RPMI7951 (cell line): ENCODE data around the gene TREH. TPM values are rescaled to one million over a fixed set of nuclear protein-coding genes. Genes with fewer than 3 reads are reported as not detected.
A peak's percentile ranks its signal among the peaks of the same experiment; 100 is the strongest.

ENCODE experiments used
- DNase-seq: peaks from one replicate; pipeline ENCODE4 v3.0.0-alpha.2; 2012; ENCODE audit warnings: low read depth
- total RNA-seq: library from RNA; depleted of rRNA; stranded (reverse); fragments of >200 nt; shearing (Covaris generic); gene quantifications from 2 replicates; pipeline ENCODE4 v1.2.3, GENCODE V29; 2014

Gene TREH
- total RNA-seq, 1 experiment from 2014 or later, result not detected

DNA sequence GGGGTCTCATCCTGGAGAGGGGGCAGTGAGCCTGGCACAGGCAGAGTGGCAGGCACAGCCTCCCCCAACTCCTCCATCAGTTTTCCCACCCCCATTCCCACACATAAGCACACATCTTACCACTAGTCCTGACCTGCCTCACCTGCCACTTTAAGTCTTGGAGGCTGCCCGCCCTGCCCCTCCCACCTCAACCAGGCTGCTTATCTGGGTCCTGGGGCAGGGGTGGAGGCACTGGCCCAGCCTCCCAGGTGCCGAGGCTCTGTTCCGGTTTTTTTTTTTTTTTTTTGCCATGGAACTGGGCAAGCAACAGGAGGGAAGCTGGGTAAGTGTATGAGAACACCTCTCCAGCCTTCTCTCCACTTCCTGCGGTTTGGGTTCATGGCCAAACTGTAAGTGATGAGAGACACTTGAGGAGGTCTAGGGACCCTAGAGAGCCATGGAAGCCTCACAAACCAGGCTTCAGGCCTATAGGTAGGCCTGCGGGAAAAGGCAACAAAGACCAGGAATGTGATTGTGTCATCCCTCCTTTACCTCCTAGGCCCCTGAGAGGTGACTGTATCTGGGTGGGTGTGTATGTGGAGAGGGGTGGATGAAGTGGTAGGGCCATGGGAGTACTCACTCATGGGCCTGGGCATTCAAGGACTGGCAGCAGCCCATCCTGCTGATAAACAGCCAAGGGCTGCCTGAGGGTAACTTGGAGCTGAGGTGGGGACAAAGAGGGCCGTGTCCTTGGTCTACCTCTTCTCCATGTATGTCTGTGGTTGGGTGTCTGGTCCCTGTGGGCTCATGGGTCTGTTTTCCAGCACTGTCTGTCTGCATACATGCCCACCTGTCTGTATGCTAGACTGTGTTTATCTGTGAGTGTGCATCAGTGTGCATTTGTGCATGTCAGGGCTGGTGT lies 49.4 kb downstream of the TREH start:
- DNase-seq, result no peak

DNA sequence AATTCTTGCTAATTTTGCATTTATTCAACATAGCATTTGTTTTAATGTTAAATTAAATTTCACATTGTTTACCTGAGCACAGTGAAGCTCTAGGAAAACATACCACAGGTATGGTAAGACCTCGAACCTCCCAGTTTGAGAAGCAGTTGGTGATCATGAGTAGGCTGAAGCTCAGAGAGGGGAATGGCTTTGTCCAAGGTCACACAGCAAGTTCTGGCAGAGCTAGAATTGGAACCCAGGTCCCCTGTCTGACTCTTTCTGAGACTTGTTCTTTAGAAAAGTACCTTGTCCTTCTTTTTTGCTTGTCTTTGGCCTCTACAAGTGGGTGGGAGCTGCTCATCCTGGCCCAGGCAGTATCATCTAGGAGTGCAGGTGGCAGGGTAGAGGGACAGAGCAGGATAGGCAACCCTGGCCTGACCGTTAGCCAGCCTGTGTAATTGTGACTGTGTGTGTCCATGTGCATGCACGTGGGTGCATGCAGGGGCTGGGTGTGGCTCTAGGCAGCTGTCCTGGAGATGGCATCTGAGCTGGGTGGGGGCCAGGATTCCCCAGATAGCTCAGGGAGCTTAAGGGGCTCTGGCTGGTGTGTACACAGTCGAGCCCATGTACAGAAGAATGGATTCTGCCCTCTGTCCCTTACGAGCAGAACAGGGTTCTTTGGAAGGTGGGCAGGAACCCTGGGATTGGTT lies 50.4 kb downstream of the TREH start:
- no peak for DNase-seq

DNA sequence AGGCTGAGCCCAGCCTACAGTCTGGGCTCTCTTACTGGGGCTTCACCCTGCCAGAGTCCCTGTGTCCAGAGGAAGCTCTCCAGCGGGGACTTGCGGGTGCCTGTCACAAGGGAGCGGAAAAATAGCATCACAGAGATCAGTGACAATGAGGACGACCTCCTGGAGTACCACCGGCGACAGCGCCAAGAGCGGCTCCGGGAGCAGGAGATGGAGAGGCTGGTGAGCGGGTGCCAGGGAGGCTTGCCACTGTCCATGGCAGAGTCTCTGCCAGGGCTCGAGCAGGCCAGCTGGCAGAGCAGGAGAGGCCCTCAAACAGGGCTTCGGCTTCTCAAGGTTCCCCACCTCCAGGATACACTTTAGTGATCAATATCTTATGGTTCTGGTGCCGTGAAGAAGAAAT lies 51.0 kb downstream of the TREH start:
- DNase-seq, result no peak

DNA sequence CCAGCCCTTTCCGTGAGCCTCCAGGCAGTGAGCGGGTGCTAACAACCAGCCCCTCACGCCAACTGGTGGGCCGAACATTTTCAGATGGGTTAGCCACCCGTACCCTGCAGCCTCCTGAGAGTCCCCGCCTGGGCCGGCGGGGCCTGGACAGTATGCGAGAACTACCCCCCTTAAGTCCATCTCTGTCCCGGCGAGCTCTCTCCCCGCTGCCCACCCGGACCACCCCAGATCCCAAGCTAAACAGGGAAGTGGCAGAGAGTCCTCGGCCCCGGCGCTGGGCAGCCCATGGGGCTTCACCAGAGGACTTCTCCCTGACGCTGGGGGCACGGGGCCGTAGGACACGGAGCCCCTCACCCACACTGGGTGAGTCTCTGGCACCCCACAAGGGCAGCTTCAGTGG lies 51.4 kb downstream of the TREH start:
- no peak for DNase-seq

DNA sequence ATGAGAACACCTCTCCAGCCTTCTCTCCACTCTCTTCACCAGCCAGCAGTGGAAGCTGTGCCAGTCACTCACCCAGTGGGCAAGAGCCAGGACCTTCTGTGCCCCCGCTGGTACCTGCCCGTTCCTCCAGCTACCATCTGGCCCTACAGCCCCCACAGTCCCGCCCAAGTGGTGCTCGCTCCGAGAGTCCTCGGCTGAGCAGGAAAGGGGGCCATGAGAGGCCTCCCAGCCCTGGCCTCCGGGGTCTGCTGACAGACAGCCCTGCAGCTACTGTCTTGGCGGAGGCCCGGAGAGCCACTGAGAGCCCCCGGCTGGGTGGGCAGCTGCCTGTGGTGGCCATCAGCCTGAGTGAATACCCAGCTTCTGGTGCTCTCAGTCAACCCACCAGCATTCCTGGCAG lies 51.9 kb downstream of the TREH start:
- DNase-seq, result no peak

DNA sequence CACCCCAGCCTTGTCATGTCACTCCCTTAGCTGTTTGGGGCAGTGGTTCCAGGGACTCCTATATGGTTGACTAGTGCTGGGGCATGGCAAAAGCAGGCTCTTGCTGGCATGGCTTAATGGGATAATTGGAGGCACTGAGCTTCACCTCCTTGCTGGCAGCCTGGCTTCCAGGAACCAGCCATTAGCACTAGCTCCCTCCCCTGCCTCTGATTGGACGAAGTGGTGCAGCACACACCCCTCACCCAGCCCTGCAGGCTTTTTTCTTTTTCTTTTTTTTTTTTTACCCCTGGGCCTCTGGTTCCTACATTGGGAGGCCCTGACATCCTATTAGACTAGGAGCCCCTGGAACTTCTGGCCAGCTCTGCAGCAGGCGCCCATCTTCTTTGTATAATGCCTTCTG lies 53.5 kb downstream of the TREH start:
- DNase-seq, result no peak

DNA sequence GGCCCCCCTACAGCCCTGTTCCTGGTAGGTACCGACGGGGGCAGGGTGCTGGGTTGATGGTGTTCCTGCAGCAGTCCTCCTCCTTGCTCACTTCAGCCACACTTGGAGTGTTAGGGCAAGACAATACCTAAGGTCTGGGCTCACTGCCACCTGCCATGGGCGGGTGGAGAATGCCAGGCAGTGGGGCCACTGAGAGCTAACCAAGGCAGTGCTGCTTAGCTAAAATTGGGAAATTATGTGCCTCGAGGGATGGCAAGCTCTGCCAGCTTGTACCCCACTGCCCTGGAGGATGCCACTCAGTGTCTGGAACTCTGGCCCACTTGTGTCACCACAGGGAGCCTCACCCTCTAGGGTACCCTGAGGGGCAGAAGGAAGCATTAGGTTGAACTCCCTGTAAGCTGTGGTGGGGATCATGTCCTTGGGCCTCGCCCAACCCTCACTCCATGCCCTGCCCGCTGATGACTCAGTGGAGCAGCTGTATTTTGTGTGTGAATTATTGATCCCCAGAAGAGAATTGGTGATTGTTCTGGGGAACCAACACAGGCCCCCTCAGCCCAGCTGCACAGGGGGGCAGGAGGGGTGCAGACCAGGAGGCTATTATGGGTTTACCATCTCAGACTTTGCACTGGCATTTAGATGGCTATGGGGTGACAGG lies 54.3 kb downstream of the TREH start:
- DNase-seq, result no peak

DNA sequence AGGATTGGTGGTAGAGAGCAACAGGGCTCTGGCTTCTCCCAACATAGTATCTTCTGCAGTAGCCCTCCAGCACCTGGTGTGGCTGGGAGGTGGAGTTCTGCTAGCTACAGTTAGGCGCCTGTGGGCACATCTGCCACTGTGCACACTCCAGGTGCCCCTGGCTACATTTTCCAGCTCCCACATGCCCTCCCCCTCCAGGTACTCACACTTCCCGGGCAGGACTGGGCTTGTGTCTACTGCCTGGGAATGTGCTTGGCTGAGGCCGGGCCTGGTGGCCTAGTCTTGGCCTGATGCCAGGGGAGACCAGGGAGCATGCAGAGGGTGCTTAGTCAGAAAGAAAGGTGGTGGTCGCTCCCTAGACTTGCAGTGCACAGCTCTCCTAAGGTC lies 56.2 kb downstream of the TREH start:
- DNase-seq, result peak; percentile 49

DNA sequence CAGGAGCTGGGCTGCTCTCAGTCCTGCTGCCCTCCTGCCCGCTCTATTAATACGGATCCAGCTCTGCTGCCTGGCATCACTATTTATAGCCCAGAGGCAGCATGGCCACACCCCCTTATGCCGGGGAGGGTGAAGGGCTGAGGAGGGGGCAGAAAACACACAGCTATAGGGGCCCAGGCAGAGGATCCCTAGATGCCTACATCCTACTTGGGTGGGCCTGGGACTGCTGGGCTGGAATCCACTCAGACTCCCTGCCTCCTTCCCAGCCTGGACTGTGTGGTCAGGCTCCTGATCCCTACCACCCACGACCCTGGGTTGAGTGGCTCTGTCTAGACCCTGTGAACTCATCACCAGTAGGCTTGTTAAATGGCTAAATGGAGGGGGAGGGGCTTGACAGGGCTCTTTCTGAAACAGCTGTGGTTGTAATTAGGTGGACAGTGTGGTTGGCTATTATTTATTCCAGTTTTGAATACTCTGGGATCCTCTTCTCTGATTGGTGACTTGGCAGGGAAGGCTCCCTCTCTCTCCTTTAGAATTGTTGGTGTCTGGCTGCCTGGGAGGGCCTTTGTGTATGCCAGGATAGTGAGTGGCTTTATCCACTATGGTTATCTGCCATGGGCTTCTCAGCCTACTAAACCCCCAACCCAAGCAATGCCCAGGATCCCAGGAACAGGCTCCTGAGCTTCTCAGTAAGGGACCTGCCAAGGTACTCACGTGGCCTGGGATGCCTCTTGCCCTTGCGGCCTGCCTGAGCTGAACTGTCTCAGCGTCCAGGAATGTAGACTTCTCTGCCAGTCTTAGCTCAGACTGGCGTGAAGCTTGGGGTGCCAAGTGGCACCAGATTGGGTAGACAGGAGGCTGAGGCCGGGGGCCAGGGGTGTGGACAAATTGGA lies 56.8 kb downstream of the TREH start:
- DNase-seq, result peak; percentile 90

DNA sequence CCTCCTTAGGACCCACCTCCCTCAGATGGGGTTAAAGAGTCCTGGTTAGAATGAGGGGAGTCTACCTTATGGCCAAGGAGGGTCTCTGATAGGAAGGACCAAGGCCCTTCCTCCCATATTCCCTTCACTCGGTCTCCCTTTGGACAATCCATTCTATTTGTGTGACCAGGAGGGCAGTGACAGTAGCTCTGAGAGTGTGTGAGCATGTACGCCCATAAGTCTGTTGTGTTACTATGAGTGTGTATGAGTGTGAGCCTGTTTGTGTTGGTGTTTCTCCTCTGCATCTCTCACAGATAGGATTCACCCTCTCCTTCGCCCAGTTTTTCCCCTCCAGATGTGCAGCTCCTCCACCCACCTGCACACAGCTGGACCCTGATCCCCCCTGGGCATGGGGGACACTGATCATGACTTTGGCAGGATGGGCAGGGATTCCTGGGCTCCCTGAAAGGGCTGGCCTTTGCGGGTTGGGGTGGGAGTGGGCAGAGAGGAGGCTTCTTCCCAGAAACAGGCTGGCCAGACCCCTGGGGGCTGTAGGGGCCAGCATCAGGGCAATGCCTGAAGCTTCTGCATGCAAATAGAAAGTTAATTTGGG lies 57.6 kb downstream of the TREH start:
- peak; percentile 14 for DNase-seq

DNA sequence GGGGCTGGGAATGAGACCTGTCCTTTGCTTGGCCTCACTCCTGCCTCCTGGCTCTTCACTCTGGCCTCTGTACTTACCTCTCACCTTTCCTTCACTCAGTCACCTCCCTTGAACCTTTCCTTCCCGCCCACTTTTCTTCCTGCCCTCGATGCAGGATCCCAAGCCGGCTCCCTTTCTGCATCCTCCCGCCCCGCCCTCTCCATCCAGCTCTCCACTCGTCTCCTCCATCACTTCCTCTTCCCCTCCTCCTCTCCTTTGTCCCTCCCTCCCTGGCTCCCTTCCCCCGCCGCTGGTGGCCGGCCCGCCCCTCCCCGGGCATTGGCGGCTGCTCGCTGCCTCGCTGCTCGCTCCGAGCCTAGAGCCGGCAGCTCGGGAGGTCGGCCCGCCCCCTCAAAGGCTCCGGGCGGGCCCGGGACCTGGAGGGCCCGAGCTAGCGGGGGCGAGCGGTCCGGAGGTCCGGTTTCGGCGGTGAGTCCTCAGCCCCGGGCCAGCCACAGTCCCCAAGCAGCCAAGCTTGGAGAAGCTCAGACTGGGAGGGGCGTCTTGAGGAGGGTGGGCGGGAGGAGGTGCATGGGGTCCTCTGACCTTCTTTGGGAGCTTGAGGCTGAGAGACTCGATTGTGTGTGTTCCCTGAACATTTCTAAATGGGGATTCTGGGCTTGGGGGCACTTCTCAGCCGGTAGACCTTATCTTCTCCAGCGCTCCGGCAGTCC lies 58.2 kb downstream of the TREH start:
- DNase-seq, result peak; percentile 92

DNA sequence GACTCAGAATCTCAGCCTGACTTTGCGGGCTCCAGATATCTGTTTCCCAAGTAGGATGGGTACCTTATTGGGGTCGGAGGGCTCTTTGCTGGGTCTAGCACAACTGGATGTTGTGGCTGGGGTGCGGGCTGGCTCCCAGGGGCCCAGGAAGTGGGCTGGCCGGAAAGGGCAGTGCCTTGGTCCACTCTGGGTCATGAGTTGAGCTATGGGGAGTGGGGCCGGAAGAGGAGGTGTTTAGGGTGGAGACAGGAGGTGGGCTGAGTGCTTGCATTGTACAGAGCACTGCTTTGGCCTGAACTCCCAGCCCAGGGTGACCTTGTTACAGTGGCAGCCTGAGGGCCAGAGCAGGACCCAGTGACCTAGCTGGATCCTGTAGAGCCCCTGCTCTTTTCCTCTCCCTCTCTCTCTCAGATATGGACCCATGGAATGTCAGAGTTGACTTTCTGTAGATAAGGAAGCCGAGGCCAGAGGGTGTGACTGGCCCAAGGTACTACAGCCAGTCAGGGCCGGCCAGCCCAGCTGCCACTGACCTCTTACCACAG lies 58.9 kb downstream of the TREH start:
- DNase-seq, result peak; percentile 54

DNA sequence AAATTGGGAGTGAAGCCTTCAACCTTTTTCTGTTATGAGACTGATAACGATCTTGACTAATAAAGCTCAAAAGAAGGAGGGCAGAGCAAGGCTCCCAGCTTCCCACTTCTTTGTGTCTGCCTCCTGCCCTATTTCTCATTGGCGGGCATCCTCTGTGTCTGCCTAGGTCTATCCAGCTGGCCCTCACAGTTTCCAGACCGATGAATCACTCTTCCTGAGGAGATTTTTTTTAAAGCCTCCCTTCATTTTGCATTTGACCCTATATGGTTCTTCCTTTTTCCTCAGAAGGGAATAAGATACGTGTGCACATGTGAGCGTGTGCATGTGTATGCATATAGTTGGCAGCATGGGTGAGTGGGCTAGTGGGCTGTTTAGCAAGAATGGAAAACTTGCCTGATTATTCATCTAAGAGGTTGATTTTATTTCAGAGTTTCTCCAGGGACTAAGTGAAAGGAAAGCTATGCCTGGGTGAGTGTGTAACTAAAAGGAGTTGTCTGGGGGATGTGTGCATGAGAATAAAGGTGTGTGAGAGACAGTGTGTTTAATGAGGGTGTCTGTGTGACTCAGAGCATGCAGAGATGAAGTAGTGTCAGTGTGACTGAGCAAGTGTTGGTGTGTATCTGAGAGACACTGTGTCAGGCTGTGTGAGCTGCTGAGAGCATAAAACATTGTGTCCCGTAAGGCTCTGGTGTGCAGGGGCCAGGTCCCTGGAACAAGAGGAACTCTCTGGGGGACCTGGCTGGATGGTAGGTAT lies 59.8 kb downstream of the TREH start:
- DNase-seq, result peak; percentile 98

DNA sequence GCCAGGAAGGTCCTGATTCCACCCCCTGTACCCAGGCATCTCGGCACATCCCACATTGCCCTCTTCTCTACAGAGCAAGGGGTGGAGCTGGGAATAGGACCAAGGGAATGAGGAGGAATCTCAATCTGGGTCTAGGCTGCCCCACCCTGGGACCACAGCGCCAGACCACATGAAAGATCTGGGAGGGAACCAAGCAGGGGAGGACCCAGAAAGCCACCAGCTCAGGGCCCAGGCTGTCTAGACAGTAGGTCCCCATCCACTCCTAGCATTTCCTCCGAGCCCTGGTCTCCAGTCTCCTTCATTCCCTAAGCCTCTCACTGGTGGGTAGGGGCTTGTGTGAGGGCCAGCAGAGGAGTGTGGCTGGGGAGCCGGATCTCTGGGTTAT lies 60.5 kb downstream of the TREH start:
- DNase-seq, result peak; percentile 97

DNA sequence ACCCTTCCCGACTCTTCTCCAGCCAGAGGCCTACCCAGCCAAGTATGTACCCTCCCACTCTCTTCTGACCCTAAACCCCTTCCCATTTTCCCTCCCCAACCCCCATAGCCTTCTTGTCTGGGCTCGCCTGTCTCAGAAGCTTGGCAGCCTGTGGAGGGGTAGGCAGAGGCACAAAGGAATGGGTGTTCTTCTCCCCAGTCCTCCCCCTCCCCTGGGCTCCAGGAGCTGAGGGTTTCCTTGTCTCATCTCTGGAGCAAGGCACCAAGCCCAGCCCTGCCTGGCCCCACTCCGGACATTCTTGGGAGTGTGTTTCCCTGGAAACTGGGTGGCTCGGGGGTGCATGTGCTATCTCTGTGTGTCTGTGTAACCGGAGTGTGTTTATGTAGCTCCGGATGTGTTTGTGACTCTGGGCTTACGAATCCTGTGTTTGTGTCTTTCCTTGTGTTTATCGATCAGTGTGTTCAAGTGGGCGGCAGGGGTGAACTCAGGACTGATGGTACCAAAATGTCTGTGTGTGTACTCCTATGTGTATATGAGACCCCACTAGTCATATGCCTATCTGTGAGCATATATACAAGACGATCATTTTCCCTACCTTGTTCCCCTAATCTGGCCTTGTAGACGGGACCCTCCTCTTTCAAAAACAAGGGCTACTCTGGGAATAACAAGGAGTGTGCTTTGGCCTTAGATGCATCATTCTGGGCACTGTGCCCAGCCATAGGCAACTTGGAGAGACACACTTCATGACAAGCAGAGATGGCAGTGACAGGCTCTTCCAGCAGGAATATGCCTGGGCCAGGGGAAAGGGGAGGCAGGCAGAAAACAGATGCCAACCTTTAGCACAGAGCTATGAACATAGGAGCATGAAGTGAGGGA lies 61.1 kb downstream of the TREH start:
- peak; percentile 89 for DNase-seq

DNA sequence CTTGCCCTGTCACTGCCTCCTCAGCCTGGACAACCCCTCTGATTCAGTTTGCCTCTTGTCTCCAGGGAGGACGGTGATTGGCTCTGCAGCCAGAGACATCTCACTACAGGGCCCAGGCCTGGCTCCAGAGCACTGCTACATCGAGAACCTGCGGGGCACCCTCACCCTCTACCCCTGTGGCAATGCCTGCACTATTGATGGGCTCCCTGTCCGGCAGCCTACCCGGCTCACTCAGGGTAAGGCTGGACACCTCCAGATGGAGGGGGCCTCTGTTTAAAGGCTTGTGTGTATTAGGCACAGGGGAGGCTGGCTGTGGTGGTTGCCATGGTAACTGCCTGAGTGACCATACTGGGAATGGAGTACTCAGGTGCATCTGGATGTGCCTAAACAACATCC lies 63.5 kb downstream of the TREH start:
- no peak for DNase-seq

DNA sequence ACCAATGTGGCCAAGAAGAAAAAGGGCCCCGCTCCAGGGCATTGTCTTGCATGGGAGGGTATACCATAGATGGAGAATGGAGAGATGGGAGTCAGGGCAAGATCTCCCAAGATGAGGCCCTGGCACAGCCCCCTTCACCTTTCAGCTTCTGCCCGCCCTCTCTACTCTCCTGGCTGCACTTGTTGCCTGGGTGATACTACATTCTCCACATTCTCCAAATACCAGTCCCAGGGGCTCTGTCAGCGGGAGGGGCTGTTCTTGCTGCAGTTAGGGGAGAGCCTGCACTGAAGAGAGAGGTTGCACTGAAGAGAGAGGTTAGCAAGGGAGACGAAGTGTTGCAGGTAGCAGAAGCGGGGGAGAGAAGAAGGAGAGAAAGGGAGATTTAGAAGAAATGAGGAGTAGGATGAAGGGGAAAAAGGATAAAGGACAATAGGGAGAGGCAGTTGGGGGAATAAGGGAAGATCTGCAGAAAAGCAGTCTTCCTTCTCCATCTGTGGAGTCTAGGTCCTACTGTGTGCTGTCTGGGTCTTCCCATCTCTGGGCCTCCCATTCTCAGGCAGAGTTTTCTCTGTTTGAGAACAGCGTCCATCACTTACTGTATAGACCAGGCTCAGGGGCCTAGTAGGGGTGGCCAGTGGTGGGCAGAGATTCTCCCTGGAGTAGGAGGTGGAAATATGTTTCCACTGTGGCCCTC lies 64.0 kb downstream of the TREH start:
- no peak for DNase-seq

DNA sequence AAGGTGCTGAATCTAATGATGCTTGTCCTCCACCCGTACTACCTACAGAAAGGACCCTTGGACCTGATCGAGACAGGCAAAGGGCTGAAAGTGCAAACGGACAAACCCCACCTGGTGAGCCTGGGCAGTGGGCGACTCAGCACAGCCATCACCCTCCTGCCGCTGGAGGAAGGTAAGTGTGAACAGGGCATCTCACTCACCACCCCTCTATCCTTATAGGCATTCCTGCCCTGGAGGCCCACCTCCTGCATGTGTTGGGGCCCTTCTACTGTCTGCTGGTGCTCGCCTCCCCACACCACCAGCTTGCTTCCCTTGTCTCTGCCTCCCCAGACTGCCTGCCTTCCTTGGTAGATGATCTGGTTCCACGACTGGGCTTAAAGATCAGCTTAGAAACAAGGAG lies 64.9 kb downstream of the TREH start:
- no peak for DNase-seq
